Stimulated activated CD8-positive, alpha-beta memory T cell treated with anti-CD3 and anti-CD28 coated beads, Interleukin-2, amount 100 ng/mL, for 48 hours (primary cell): Measurements from ENCODE around the gene ZNRF1.

Experiments used
- DNase-seq, 2 donors: peaks; one replicate each; pipeline ENCODE4 v3.0.0-alpha.2; 2020; ENCODE audit warnings: low read depth in 2 of 2

Gene ZNRF1

DNA sequence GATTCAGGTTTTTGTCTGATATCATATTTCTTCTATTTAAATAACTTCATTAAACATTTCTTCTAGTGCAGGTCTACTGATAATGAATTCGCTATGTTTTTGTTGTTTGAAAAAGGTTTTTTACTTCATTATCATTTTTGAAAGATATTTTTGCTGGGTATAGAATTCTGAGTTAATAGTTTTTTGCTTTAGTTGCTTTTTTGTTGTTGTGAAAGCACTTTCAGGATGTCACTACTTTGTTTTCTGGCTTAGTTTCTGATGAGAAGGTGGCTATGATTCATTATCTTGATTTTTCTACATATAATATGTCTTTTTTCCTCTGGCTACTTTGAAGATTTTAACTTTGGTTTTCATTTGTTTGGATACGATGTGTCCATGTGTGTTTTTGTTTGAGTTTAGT is 153.0 kb downstream of the ZNRF1 start:
- DNase-seq, result no peak

DNA sequence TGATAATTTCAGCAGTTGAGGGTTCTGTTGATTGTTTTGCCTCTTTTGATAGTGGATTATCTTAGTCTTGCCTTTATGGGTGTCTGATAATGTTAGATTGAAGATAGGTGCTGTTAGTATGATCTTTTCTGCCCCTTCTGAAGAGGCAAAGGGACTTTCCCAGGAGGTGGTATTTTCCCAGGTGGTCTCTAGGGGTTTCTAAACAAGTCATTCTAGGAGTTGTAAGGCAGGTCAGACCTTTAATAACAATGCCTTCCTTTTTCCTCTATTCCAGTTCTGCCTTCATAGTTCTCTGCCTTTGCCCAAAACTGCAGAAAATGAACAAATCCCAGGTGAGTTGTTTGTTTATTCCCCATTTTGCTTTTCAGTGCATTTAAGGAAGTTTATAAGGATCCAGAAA is 153.8 kb downstream of the ZNRF1 start:
- no peak for DNase-seq

DNA sequence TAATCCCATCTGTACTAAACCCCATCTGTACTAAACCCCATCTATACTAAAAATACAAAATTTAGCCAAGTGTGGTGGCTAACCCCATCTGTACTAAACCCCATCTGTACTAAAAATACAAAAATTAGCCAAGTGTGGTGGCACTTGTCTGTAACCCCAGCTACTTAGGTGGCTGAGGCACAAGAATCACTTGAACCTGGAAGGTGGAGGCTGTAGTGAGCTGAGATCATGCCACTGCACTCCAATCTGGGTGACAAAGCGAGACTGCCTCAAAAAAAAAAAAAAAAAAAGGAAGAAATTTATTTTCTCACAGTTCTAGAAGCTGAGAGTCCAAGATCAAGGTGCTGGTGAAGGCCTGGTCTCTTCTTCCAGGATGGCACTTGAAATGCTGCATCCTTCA is 161.6 kb downstream of the ZNRF1 start:
- no peak for DNase-seq
